GM19463 (cell line): Measurements from ENCODE around the gene SETBP1.

Experiments used
- ATAC-seq: cut with Tn5 transposase; IDR thresholded peaks from one replicate; pipeline ENCODE4 v1.9.1; 2021; ENCODE audit warnings: mild to moderate bottlenecking, moderate library complexity; ENCODE audit not compliant: unreplicated experiment

Gene SETBP1

GRCh38 chr18:44730803-44731529 is 50.3 kb downstream of the SETBP1 start:
- ATAC-seq, result no peak

- ATAC-seq, result no peak
Measured at GRCh38 chr18:44731530-44732237, 51.0 kb downstream of the SETBP1 start.

DNA sequence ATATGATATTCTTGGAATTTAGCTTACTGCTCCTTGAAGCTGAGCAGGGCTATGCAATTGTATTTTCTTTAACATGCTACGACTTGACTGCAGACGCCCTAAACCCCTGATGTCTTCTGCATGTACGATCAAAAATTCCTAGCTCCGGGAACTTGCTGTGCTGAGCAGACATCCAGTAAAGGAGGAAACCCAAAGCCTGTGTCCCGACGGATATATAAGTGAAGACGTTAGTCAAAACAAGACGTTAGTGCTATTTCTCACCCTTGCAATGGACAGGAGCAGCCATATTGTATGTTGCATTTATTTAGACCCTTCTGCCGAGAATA is 51.5 kb downstream of the SETBP1 start:
- no peak for ATAC-seq

- no peak for ATAC-seq
Measured at GRCh38 chr18:44732599-44732998, 51.9 kb downstream of the SETBP1 start.

- no peak for ATAC-seq
Measured at GRCh38 chr18:44733069-44733753, 52.5 kb downstream of the SETBP1 start.

DNA sequence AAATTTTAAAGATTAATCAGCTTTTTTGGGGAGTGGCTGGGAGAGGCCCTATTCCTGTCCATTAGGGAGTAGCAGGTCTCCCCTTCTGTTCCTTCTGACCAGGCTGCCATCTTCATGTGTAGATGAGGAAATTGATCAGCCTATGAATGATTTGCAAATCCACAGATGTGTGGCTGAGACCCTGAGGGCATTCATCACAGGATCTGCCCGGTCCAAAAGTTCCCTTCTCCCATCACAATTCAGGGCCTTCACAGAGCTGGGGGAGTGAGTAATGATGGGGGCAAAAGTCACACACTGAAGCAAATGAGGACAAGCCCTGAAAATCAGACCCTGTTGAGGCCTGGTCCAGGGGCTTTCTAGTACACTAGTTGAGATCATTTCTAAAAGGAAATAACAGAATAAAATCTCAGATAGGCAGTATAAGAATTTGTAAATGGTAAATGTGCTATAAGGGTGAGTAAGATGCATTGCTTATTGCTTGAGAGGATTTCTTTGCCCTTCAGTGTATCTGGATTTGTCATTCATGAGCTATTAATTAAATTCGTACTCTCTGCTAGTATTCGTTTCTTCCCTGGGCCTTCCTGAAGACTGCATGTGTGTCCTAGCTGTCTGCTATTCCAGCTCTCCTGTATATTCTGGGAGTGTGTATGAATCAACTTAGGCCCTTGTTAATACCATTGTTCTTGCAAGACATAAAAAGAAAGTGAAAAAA is 53.2 kb downstream of the SETBP1 start:
- ATAC-seq, result no peak

DNA sequence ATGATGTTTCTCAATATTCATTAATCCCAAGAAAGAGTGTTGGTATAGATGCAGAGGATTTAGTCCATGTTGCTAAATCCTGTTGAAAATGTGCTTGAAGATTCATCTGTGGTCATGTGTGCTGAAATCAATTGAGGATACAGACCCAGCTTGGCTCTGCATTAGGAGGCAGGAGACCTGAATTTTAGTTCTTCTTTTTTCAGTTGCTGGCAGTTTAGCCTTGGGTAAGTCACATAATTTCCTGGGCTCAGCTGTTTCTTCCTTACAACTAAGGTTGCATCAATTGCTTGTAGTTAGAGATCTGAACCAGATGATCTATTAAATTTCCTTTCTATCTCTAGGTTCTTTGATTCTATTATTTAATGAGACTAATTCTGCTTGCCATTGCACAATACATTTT is 54.4 kb downstream of the SETBP1 start:
- no peak for ATAC-seq

DNA sequence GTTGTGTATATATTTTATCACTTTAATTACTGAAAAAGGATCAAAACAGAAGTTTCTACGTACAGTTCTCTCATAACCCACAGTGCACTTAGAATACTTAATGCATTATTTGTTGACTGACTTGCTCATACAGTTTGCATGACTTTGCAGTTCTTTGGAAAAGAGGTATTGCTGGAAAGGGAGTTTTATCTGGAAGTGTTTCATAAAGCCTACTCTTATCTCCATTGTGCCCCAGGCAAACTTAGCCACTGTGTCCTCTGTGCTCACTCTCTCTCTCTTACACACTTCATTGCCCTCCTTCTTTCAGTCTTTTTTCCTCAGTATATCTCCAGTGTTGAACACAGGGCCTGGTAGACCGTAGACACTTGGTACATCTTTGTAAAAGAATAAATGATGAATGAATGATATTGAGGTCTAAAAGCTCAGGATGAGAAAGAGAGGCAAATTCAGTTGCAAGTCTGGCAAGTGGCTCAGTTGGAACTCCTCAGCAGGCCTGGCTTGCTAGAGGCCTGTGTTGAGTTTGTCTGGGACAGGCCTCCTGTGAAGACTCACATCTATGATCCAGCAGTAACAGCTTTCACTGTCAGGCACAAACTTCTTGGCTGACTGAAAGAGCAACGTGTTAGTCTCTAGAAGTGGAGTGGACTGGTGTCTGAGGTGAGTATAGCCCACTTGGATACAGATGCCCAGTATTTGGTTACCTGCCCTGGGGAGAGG is 56.1 kb downstream of the SETBP1 start:
- ATAC-seq, result no peak

- no peak for ATAC-seq
Measured at GRCh38 chr18:44737623-44738022, 56.9 kb downstream of the SETBP1 start.

GRCh38 chr18:44740000-44740399 is 59.3 kb downstream of the SETBP1 start:
- no peak for ATAC-seq

DNA sequence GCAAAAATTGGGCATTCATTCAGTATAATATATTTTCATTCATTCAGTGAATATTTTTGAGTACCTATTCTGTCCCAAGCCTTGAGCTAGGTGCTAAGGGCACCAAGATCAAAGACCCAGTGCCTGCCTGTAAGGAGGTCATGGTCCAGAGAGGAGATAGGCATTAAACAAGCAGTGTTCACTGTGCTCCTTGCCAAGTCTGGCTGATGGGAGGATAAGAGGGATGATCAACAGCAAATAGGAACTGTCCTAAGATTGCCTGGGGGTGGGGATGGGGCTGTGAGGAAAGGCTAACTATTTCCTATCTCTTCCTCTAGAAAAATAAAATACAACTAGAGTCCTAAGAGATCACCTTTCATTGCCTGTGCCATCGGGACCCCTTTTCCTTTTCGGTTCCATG is 60.4 kb downstream of the SETBP1 start:
- ATAC-seq, result no peak

DNA sequence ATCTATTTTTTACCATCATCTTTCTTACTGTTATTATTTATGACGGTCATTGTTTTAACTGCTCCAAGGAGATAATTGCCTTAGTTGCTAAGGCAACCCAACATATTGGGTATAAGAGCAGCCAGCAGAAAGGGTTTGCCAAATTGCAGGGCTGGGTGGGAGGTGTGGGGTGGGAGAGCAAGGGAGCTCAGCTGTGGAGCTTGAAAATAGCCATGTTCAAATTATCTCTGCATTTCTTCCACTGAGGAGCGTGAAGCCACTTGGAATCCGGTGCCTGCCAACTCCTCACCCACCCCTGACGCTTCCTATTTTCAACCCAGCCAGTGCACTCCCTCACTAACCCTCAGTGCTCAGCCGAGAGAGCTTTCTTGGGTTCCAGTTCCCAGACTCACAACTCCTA is 60.8 kb downstream of the SETBP1 start:
- ATAC-seq, result no peak

DNA sequence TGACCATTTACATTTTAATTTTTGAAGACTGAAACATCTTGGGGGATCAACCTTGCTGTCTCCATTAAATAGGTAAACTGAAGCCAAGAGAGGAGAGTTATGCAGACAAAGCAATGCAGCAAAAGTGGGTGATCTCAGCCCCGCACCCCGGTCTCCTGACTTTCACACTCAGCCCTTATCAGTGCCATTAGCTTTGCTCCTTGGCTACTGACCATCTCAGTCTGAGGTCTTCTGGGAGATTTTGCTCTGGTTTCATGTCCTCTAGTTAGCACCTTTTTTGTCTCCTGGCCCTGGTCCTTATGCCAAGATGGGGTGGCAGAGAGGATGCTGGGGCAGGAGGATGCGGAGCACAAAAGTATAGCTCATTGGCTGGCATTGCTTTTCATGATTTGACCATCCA is 61.4 kb downstream of the SETBP1 start:
- no peak for ATAC-seq

- ATAC-seq, result no peak
Measured at GRCh38 chr18:44742718-44743311, 62.1 kb downstream of the SETBP1 start.

- ATAC-seq, result no peak
Measured at GRCh38 chr18:44743631-44744030, 62.9 kb downstream of the SETBP1 start.

- no peak for ATAC-seq
Measured at GRCh38 chr18:44744161-44745121, 63.8 kb downstream of the SETBP1 start.

DNA sequence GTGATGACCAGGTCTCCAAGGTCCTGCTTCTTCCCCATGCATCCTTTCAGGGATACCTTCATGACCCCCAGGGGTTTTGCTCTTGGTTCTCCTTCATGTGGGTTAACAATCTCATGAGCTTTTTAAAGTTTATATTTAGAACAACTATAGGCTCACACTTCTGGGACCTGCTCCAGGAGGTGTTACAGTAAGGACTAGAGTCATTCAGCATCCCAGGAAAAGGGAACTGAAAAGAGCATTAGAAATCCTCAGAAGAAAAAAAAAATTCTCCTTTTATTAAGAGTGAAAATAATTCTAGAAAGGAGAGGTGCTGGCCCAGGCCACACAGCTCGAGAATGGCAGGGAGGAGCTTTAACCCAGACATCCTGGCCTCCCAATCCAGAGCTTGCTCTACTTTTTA is 66.5 kb downstream of the SETBP1 start:
- no peak for ATAC-seq

- no peak for ATAC-seq
Measured at GRCh38 chr18:44748582-44748981, 67.9 kb downstream of the SETBP1 start.

DNA sequence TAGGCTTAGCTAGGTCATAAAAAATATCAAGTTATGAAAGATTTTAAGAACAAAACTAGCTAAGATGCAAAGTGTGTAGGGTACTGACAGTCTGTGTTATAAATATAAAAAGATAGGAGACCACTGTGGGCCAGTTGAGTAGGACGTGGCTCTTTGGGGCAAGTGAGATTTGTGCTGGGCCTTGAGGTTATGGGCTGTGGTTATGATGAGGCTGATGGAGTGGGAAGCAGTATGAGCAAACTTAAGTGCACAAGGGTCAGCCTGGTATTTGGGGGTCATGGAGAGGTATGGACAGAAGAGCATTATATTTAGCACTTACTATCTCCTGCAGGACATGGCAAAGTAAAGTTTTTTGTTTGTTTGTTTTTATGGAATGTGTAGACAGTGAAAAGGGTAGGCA is 70.1 kb downstream of the SETBP1 start:
- no peak for ATAC-seq
